GM20431 (cell line): Measurements from ENCODE around the gene BCDIN3D.

Source experiments
- in situ Hi-C: fragments of 300-500 bp; cut with MseI, MboI; formaldehyde crosslinking; loops from one replicate; pipeline ENCODE4 v1.15.0; 2020; ENCODE audit warnings: low sequenced_read_pairs; ENCODE audit not compliant: unreplicated experiment

Gene BCDIN3D

GRCh38 chr12:49824416-49824815, 18.5 kb downstream of the BCDIN3D start:
- in situ Hi-C loops = no loop called here

- in situ Hi-C loops = no loop called here
These were observed 19.0 kb downstream of the BCDIN3D start for GRCh38 chr12:49823951-49824350.

GRCh38 chr12:49823350-49823749, 19.6 kb downstream of the BCDIN3D start:
- in situ Hi-C loops = no loop called here

GRCh38 chr12:49821373-49822287, 21.3 kb downstream of the BCDIN3D start:
- in situ Hi-C loops = no loop called here

- in situ Hi-C loops = no loop called here
These were observed 23.1 kb downstream of the BCDIN3D start for GRCh38 chr12:49819786-49820185.

GRCh38 chr12:49818241-49818895, 24.5 kb downstream of the BCDIN3D start:
- in situ Hi-C loops = no loop called here

GRCh38 chr12:49813131-49813530, 29.8 kb downstream of the BCDIN3D start:
- in situ Hi-C loops = no loop called here

- in situ Hi-C loops = no loop called here
These were observed 30.9 kb downstream of the BCDIN3D start for GRCh38 chr12:49811961-49812401.

GRCh38 chr12:49811136-49811535, 31.8 kb downstream of the BCDIN3D start:
- in situ Hi-C loops = no loop called here

GRCh38 chr12:49809906-49810389, 33.0 kb downstream of the BCDIN3D start:
- in situ Hi-C loops = no loop called here

GRCh38 chr12:49809381-49809905, 33.5 kb downstream of the BCDIN3D start:
- in situ Hi-C loops = no loop called here

- in situ Hi-C loops = no loop called here
These were observed 34.1 kb downstream of the BCDIN3D start for GRCh38 chr12:49808686-49809380.

GRCh38 chr12:49807991-49808580, 34.8 kb downstream of the BCDIN3D start:
- in situ Hi-C loops = no loop called here

GRCh38 chr12:49806877-49807276, 36.0 kb downstream of the BCDIN3D start:
- in situ Hi-C loops = no loop called here

GRCh38 chr12:49806321-49806813, 36.5 kb downstream of the BCDIN3D start:
- in situ Hi-C loops = no loop called here

GRCh38 chr12:49805409-49805808, 37.5 kb downstream of the BCDIN3D start:
- in situ Hi-C loops = no loop called here

GRCh38 chr12:49804821-49805220, 38.1 kb downstream of the BCDIN3D start:
- in situ Hi-C loops = no loop called here

- in situ Hi-C loops = no loop called here
These were observed 39.0 kb downstream of the BCDIN3D start for GRCh38 chr12:49803693-49804450.
